ENCODE data around the gene CD74.
A peak's percentile ranks its signal among the peaks of the same experiment; 100 is the strongest.

CD74 gene

DNA sequence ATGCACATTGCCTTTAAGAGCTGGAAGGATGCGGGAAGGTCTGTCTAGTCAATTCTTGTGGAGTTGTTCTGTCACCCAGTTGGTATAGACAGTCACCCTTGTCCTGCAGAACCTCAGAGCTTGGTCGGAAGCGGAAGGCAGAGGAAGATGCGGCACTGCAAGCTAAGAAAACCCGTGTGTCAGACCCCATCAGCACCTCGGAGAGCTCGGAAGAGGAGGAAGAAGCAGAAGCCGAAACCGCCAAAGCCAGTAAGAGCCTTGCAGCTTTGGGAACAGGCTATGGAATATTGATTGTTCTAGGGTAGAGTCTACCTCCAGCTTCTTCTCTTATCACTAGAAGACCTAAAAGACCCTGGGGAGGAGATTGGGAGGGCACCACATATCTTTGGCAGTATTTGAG is 48.7 kb downstream of the CD74 start:
- no peak for DNase-seq (ENCODE audit: low read depth in 1 of 2, low spot score in 1 of 2)

DNA sequence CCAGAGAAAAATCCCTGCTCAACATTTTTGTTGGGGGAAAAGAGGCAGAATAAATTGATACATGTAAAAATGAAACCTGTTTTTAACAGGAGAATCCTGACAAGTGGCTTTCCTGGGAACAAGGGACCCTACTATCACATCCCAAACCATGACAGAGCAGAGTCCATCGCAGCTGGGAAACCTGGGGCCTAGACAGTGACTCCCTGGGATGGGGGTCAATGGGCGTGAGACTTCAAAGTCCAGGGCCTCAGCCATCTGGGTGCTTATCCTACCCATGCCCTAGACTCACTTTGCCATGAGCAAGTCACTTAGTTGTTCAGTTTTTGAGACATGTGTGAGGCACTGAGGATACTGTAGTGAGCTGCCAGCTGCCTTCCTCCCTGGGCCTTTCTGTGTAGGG is 49.5 kb downstream of the CD74 start:
- DNase-seq (ENCODE audit: low read depth in 1 of 2, low spot score in 1 of 2) = no peak

DNA sequence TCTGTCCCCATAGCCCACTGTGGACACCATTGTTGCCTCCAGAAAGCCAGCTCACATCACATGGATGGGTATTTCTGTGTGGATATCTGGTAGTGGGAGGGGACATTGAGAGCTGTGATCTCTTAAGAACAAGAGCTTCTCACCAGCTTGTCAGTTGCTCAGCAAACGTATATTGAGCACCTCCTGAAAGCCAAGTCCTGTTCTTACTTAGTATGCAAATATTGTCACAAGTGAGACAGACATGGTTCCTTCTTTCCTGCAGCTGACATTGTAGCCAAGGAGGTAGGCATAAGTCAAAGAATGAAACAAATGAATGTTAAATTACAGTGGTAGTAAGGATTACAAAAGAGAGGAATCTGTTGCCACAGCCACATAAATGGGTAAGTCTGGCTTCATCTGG is 51.4 kb downstream of the CD74 start:
- no peak for DNase-seq (ENCODE audit: low read depth in 1 of 2, low spot score in 1 of 2)

DNA sequence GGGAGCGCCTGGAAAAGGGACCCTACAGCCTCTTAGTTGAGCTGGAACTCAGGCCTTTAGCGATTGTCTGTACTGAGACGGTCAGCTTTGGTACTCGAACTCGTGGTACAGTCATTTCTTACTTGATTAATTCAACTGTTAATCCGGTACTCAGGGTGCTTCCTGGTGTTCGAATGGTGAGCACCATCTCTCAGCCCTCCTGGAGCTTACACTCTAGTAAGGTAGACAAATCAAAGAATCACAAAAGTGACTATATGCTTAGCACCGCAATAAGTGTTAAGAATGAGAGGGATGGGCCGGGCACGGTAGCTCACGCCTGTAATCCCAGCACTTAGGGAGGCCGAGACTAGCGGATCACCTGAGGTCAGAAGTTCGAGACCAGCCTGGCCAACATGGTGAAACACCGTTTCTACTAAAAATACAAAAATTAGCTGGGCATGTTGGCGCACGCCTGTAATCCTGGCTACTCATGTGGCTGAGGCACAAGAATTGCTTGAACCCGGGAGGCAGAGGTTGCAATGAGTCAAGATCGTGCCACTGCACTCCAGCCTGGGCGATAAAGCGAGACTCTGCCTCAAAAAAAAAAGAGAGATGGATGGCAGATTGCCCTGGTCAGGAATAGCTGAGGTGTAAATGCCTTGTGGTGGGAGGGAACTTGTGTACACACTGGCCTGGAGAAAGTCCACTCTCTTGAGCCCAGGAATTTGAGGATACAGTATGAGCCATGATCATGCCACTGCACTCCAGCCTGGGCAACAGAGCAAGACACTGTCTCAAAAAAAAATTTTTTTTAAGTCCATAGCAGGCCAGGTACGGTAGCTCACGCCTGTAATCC is 54.2 kb downstream of the CD74 start:
- DNase-seq (ENCODE audit: low read depth in 1 of 2, low spot score in 1 of 2) = no peak

DNA sequence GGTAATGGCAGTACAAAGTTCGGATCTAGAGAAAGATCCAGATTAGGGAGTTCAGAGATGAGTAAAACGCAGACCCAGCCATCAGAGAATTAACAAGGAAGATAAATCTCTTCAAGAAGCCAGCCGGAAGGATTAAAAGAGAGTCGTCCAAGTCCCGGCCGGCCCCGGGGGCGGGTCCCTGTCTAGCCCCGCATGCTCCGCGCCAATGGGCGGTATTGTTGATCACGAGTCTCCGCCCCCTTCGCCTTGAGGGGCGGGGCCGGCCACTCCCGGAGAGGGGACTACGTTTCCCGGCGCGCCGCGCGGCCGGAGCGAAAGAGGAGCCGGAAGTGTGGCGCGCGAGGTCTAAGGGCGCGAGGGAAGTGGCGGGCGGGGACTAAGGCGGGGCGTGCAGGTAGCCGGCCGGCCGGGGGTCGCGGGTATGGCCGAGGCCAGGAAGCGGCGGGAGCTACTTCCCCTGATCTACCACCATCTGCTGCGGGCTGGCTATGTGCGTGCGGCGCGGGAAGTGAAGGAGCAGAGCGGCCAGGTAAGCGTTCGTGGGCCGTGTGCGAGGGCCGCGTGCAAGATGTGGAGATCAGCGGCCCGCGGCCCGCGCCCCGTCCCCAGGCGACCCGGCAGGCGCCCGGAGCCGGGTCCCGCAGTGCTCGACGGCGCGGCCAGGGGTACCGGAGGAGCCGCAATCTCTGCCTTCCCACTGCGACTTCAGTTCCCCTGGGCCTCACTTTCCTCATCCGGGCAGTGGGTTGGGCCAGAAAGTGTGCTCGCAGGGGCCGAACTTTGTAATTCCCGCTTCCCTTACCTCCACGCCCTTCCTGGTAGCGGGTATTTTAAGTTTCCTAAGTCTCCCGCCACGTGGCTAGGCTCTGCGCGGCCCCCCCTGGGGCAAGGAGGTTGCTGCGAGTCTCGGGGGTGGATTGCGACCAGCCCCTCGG is 55.1 kb downstream of the CD74 start, which contains the start of gene TCOF1:
TSS of gene TCOF1 (plus strand) at position 372 of the 935 bp plus-strand sequence. CDS start at position 422, 50 bp downstream.
- peak; percentile 95 to 97 for DNase-seq (ENCODE audit: low read depth in 1 of 2, low spot score in 1 of 2)

DNA sequence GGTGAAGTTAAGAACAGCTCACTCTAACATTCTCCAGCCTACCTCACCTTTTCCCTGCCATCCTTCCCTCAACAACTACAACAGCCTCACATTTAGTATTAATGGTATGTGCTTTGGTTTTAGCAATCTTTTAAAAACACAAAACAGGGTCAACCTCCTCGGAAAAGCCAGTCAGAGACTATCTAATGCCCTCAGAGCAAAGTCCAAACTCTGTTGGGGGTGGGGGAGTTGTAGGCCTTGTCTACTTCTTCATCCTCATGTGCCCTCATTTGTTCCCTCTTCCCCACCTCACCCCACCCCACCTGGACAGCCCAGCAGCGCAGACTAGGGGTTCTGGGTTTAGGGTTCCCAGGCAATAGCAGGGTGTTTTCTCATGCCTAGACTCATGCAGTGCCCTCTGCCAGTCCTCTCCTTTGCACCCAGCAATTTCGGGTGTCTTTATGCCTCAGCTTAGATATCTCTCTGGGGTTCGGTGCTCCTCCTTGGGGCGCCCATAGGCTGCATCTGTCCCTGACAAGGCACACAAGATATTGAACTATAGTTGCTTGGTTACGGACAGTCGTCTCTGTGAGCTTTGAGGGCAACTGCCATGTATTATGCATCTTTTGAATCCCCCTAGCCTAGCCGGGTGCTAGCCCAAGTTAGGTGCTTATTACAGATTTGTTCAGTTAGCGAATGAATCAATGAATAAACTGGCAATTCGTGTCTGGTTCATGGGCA is 56.0 kb downstream of the CD74 start:
- DNase-seq (ENCODE audit: low read depth in 1 of 2, low spot score in 1 of 2) = no peak

DNA sequence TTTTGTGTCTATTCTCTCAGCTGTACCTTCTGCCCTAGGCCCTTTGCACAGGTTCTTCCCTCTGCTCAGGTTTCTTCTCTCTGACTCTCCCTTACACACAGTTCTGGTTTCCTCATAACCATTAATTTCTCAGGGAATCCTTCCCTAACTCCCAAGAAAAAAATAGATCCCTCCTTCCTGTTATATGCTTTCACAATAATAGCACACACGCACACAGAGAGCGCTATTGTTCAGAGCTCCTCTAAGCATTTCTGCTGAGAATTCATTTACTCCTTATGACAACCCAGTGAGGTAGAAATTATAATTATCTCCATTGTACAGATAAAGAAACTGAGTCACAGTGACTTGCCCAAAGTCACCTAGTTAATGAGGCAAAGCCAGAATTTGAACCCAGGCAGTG is 56.9 kb downstream of the CD74 start:
- no peak for DNase-seq (ENCODE audit: low read depth in 1 of 2, low spot score in 1 of 2)

DNA sequence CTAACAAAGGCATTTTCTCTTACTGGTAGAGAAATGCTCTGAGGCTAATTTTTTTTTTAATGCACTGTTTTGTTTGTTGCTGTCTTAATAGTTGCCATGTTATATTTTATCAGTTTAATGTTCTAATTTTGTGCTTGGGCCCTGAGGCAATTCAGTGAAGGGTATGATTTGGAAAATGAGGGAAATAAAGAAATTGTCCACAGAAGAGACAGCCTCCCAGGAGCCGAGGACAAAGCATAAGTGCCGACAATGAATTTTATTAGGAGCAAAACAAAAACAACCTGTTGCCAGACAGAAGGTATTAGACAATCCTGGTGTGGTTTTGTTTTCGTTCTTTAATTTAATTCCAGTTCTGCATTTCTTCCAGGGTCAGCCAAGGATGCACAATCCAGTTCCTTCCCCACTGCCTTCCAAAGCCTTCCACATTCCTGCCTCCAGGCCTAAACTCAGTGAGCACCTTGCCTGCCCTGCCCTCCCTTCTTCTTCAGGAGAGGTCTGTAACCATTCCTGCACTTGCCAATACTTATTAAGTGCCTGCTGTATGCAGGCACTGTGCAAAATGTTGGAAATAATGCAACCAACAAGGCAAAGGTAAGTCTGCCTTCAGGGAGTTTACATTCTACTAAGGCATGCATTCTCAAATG is 59.6 kb downstream of the CD74 start:
- DNase-seq (ENCODE audit: low read depth in 1 of 2, low spot score in 1 of 2) = no peak

DNA sequence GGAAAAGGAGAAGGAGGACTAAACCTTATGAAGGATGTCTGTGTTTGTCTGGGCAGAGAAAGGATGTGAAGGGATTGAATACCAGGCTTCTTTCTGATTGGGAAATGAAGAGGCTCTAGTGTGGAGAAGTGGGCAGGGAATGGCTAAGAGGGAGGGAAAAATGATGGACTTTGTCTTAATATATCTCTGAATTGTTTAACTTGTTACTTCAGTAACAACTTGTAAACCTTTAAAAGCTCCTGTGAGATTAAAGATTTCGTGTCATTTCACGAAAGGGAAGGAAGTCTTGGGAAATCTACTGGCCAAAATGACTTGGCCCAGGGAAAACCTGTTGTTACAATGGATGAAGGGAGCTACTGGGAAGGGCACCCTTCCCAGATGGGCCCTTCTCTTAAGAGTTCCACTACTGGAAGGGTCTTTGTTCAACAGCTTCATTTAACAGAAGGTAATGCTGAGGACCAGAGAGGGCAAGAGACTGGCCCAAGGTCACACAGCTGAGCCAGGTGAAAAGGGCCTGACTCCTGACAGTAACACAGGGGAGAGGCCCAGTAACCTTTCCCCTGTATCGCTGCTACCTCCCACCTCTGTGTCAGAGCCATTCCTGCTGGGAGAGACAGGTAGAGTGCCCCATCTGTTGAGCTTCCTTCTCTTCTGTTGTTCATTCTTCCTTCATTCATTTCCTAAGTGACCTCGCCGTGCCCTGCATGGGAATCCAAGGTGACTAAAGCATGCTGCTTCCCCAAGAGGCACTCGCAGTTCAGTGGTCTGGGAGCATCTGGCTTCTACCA is 60.3 kb downstream of the CD74 start:
- no peak for DNase-seq (ENCODE audit: low read depth in 1 of 2, low spot score in 1 of 2)

All from stimulated activated CD4-positive, alpha-beta T cell treated with anti-CD3 and anti-CD28 coated beads, Interleukin-15, amount 100 ng/mL, for 1 hour (primary cell).